H1 (cell line): ENCODE measurements around the gene CRYGS. TPM values are rescaled to one million over a fixed set of nuclear protein-coding genes. Genes with fewer than 3 reads are reported as not detected.

ENCODE experiments used
- ATF3 ChIP-seq: IDR thresholded peaks from 2 replicates; pipeline ENCODE4 v1.6.1; 2011; ENCODE audit warnings: low read depth, mild to moderate bottlenecking, low read length; ENCODE audit not compliant: insufficient read depth
- CEBPB ChIP-seq: IDR thresholded peaks from 2 replicates; pipeline ENCODE4 v1.6.1; 2012; ENCODE audit warnings: low read depth, low read length
- GTF2F1 ChIP-seq: IDR thresholded peaks from 2 replicates; pipeline ENCODE4 v1.6.1; 2012; ENCODE audit warnings: low read depth, low read length, improper control_type of control experiment, borderline replicate concordance
- JUN ChIP-seq: IDR thresholded peaks from 2 replicates; pipeline ENCODE4 v1.6.1; 2011; ENCODE audit warnings: low read depth, mild to moderate bottlenecking, improper control_type of control experiment, low read length
- SAP30 ChIP-seq: fragments of 300-600 bp; sonication (generic); IDR thresholded peaks from 2 replicates; pipeline ENCODE4 v1.7.1; 2012; ENCODE audit warnings: low read length, moderate library complexity, mild to moderate bottlenecking, inconsistent platforms; ENCODE audit not compliant: insufficient read depth, insufficient replicate concordance
- polyA plus RNA-seq, 7 experiments: library from polyadenylated mRNA; depleted of rRNA in 3 of 7; stranded (reverse) in 5 of 7; unstranded in 2 of 7; fragments of >200 nt in 5 of 7; fragments of 200-250 nt in 2 of 7; gene quantifications; 1 replicate in 5 of 7; 2 replicates in 1 of 7; 4 replicates in 1 of 7; pipeline versions ENCODE4 v1.2.1 to v1.2.3, GENCODE V29; 2011 to 2013; ENCODE audit warnings: missing spikeins in 2 of 7, mixed read lengths in 2 of 7
- total RNA-seq: library from RNA; stranded (reverse); fragmentation: NEBNext Ultra II Directional; extraction: Animal tissue kit (Norgen Biotek cat#: 25700); gene quantifications from 2 replicates; pipeline ENCODE4 v1.2.1, GENCODE V29; 2021

Gene CRYGS
- total and polyA plus RNA-seq, 2 of the 8 experiments (the other 6 are each of a cell fraction or from before 2014, with no cell fraction given) = 1.5 to 1.8 TPM

GRCh38 chr3:186570096-186570940 is 26.1 kb upstream of the CRYGS start, which contains the start of gene DNAJB11 (continued):
- TF ChIP-seq SAP30 = peak; percentile 52
- TF ChIP-seq CEBPB = peak; percentile 93
- TF ChIP-seq GTF2F1 = peak; percentile 62; the same call in 1 of the 2 replicates
- TF ChIP-seq ATF3 = peak; percentile 79
- no peak for TF ChIP-seq JUN
